ENCODE data around the gene NANOS1.

NANOS1 gene

DNA sequence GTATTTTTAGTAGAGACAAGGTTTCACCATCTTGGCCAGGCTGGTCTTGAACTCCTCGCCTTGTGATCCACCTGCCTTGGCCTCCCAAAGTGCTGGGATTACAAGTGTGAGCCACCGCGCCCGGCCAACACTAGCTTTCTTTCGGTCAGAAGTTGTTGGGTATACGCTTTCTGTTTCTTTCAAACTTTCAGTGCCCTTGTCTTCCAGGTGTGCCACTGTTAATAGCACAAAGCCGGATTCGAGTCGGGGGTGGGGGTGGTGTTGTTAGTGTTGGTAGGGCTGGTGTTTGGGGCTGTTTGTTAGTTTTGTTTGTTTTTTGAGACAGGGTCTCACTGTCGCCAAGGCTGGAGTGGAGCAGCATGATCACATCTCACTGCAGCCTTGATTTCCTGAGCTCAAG is 33.8 kb upstream of the NANOS1 start:
- DNase-seq (ENCODE audit: low read depth), result no peak
- TF ChIP-seq, protein P1, sequence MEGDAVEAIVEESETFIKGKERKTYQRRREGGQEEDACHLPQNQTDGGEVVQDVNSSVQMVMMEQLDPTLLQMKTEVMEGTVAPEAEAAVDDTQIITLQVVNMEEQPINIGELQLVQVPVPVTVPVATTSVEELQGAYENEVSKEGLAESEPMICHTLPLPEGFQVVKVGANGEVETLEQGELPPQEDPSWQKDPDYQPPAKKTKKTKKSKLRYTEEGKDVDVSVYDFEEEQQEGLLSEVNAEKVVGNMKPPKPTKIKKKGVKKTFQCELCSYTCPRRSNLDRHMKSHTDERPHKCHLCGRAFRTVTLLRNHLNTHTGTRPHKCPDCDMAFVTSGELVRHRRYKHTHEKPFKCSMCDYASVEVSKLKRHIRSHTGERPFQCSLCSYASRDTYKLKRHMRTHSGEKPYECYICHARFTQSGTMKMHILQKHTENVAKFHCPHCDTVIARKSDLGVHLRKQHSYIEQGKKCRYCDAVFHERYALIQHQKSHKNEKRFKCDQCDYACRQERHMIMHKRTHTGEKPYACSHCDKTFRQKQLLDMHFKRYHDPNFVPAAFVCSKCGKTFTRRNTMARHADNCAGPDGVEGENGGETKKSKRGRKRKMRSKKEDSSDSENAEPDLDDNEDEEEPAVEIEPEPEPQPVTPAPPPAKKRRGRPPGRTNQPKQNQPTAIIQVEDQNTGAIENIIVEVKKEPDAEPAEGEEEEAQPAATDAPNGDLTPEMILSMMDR (IDR thresholded peaks at IDR 0.05; ENCODE audit: low read depth, low read length, missing control alignments), result no peak
- H3K4me3 ChIP-seq (ENCODE audit: low read depth, low read length), result no peak overlapping the region

DNA sequence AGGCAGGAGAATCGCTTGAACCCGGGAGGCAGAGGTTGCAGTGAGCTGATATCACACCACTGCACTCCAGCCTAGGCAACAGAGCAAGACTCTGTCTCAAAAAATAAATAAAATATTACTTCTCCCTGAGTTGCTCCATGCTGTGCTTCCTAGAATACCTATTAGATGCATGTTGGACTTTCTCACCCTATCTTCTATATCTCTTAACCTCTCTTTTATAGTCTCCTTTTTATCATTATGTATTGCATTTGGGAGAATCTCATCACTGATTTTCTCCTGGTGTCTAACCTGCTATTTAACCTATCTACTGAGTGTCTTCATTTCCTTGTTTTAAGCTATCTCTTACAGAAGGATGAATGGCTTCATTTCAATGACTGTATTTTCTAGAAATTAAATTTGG is 32.1 kb upstream of the NANOS1 start:
- DNase-seq (ENCODE audit: low read depth), result no peak
- no peak overlapping the region for H3K4me3 ChIP-seq (ENCODE audit: low read depth, low read length)
- TF ChIP-seq, protein P1 (IDR thresholded peaks at IDR 0.05; ENCODE audit: low read depth, low read length, missing control alignments), result no peak

DNA sequence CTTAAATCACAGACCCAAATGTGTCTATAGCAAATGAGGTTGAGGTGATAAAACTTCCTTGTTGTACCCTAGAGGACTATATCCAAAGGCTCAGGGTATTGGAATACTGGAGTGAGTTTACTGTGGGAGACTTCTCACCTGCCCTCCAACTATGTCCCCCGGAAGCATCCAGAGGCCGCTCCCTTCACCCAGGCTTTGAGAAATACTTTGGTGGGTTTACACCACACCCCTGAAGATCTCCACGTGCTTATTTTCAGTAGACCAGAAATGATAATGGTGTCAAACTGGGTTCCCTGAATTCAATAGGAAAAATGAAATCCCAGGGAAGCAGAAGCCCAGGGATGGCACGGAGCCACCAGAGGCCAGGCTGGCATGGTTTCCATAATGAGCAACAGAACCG is 31.3 kb upstream of the NANOS1 start:
- DNase-seq (ENCODE audit: low read depth), result no peak
- TF ChIP-seq, protein P1 (IDR thresholded peaks at IDR 0.05; ENCODE audit: low read depth, low read length, missing control alignments), result no peak
- no peak overlapping the region for H3K4me3 ChIP-seq (ENCODE audit: low read depth, low read length)

DNA sequence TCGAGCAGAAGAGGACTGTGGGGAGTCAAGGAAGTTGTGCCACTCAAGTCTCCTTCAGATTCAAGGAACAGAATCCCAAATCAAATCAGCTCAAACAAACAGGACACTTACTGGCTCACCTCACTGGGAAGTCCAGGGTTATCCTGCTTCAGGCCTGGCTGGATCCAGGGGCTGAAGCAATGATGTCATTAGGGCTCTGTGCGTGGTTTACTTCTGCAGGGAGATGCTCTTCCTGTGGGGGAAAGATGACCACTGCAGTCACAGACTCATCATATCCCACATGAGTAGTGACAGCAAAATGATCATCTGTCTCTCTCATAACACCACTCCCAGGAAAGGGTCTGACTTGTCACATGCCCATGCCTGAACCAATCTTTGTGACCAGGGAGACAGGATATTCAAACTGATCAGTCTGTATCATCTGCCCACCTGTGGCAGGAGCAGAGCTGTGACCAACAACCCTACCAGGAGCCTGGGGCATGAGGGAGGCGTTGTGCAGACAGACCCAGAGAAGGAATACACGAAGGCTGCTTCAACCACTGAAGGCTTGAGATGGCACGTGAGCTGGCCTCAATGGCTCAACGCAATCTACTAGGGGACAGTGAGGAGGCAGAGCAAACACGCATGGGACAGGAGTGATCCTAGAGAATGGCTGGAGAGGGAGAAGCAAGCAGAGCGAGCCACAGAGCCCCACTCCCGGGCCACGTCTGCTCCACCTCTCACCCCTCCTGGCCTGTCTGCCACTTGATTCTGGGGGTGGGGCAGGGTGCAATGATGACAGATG is 27.6 kb upstream of the NANOS1 start:
- TF ChIP-seq, protein P1 (IDR thresholded peaks at IDR 0.05; ENCODE audit: low read depth, low read length, missing control alignments), result no peak
- H3K4me3 ChIP-seq (ENCODE audit: low read depth, low read length), result no peak overlapping the region
- DNase-seq (ENCODE audit: low read depth), result no peak

DNA sequence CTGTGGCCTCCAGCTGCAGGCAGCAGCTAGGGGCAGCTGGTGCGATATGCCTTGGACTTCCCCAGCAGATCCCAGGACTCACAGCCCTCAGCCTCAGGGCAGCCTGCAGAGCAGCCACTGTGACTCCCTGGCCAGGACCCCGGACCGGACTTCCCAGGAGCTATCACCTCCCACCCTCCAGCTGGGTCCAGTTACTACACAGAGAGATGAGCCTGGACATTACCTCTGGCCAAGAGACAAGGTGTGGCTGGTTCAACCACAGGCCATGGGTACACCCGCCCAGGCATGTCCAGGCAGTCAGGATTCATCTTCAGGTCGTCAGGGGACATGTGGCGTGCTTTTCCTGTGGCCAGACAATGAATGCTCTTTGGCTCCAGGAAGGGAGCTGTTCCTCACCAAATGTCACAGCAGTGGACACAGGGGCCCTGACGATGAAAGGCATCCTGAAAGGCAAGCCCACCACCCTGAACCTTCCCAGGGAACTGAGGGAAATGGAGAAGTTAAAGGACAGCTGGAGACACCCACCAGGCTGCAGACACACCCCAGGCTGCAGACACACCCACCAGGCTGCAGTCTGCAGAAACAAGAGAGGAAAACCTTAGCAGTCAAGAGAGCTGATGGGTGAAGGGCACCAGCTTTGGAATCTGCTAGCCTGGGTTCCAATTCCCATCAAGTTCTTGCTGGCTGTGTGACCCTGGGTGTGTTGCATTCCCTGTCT is 25.8 kb upstream of the NANOS1 start:
- TF ChIP-seq, protein P1 (IDR thresholded peaks at IDR 0.05; ENCODE audit: low read depth, low read length, missing control alignments), result no peak
- H3K4me3 ChIP-seq (ENCODE audit: low read depth, low read length), result no peak overlapping the region
- no peak for DNase-seq (ENCODE audit: low read depth)

DNA sequence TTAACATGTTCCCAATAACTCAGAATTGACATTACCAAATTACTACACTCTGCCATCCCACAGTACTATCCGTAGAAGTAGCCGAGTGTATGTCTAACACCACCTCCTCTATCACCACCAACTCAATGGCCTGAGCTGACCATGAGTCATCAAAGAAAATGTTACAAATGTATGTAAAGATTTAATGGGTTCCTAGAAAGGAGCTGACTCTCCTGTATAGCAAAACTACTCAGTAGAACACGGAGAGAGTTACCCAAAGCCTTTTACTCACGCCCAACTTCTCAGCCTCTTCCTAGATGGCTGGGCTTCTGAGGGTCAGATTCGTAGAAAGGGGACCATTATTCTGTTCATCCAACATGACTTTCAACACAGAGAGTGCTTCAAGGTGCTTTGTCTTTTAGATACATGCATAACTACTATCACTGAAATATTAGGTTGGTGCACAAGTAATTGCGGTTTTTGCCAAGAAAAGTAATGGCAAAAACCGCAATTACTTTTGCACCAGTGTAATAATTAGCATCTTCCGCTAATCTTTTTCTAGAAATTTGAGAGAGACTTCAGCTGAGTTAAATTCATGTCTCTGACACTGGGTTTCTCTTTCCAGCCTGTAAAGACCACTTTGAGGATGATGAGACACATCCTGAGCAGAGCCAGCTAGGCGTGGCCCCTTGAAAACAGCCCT is 24.0 kb upstream of the NANOS1 start:
- no peak for DNase-seq (ENCODE audit: low read depth)
- no peak overlapping the region for H3K4me3 ChIP-seq (ENCODE audit: low read depth, low read length)
- TF ChIP-seq, protein P1 (IDR thresholded peaks at IDR 0.05; ENCODE audit: low read depth, low read length, missing control alignments), result no peak
